IPS DF 19.7 (cell line): ENCODE data around the gene PCDH9.

Experiments used
- DNase-seq: peaks from one replicate; pipeline ENCODE4 v3.0.0-alpha.2; 2013; ENCODE audit warnings: low read depth, low spot score

PCDH9 gene

GRCh38 chr13:66842766-66843165 is 387.4 kb downstream of the PCDH9 start:
- DNase-seq: no peak

DNA sequence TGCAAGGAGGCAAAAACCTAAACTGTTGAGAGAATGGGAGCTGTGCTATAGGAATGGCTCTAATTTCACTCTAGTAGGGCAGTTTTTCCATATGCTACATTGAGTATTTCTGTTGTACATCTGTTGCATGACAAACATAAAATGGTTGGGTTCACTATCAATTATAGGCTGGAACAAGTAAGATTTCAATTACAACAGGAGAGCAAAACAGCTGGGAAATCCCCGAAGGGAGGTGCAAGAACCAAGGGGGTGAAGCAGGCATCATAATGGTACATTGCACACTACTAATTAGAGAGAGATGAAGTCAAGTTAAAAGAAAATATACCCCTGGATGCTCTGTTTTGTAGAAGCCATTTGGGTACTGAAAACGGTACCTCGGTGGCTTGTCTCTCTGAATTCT is 389.5 kb downstream of the PCDH9 start:
- DNase-seq: no peak

DNA sequence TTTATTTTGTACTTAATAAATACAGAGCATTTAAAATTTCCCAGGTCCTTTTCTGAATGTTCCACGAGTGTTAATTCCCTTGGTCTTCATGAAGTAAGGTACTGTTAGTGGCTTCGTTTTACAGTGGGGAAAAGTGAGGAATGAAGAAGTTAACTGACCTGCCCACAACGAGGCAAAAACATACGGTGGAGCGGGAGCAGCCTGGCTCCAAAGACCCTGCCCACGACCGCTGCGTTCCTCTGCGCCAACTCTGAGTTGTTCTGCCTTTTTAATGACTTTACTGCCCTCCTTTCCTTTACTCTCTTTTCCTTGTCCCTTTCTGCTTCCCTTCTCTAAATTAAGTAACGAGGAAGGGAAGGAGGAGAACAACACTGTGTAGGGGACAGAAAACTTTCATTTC is 392.9 kb downstream of the PCDH9 start:
- DNase-seq: no peak

GRCh38 chr13:66835040-66835628 is 395.0 kb downstream of the PCDH9 start:
- DNase-seq: no peak

- no peak for DNase-seq
Measured at GRCh38 chr13:66830940-66831716, 399.0 kb downstream of the PCDH9 start.

GRCh38 chr13:66829803-66830202 is 400.3 kb downstream of the PCDH9 start:
- no peak for DNase-seq

GRCh38 chr13:66826398-66826797 is 403.7 kb downstream of the PCDH9 start:
- no peak for DNase-seq

GRCh38 chr13:66821551-66821950 is 408.6 kb downstream of the PCDH9 start:
- no peak for DNase-seq

- no peak for DNase-seq
Measured at GRCh38 chr13:66811455-66811854, 418.7 kb downstream of the PCDH9 start.

DNA sequence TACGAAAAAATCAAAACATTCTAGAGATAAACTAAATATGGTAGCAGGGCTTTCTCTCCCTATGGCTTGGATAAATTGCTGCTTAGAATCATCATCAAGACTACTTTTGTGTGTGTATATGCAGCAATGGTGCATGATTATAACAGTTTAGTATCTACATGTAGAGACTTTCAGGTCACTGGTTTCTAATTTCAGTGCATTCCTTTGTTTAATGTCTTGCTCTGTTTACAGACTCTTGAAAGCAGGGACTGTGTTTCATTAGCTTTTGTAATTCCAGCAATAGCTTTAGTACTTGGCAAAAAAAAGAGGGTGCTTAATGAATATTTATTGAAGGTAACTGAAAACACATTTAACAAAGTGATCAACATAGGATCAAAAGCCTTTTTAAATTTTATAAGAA is 420.7 kb downstream of the PCDH9 start:
- no peak for DNase-seq

- no peak for DNase-seq
Measured at GRCh38 chr13:66807251-66807650, 422.9 kb downstream of the PCDH9 start.

DNA sequence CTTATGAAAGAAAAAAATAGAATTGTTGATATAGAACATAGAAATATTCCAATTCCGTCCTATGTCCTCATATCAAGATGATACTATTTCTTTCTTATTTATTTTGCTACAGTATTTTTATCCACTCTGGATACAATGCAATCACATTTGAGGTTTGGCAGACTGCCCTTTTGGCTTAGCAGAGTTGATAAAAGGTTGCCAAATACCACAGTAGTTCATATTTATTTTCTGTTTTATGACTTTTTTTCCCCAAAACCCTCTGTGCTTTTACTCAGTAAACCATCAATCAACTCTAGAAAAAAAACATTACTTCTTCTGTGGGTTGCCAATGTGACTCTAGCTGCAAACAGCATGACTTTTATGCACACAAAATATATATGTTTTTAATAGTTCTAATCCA is 424.5 kb downstream of the PCDH9 start:
- no peak for DNase-seq

DNA sequence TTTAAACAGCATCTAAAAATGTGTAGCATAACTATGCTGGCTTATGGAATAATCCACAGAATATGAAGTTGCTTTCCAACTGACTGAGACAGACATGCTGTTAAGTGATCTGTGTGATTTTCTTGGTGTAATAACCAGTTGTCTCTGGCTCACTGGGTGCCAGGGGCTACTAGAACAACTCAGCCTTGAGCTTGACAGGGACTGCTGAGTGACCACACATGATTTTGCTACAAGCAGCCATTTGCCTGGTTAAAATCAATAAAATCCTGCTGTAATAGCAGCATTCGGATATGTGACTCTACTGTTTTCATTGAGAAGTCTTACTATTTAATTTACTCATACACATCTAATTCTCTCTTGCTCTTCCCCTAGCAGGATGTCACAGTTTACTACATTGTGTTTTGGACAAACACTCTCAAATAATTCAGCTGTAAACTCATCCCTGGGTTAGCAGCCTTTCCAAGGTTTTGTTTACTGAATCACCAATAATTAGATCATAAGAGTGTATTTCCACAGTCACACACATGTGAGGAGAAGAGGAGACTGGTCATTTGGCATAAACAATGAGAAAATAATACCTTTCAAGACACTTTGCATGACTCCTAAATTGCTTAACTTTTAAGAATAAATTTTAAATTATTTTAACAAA is 426.2 kb downstream of the PCDH9 start:
- no peak for DNase-seq

DNA sequence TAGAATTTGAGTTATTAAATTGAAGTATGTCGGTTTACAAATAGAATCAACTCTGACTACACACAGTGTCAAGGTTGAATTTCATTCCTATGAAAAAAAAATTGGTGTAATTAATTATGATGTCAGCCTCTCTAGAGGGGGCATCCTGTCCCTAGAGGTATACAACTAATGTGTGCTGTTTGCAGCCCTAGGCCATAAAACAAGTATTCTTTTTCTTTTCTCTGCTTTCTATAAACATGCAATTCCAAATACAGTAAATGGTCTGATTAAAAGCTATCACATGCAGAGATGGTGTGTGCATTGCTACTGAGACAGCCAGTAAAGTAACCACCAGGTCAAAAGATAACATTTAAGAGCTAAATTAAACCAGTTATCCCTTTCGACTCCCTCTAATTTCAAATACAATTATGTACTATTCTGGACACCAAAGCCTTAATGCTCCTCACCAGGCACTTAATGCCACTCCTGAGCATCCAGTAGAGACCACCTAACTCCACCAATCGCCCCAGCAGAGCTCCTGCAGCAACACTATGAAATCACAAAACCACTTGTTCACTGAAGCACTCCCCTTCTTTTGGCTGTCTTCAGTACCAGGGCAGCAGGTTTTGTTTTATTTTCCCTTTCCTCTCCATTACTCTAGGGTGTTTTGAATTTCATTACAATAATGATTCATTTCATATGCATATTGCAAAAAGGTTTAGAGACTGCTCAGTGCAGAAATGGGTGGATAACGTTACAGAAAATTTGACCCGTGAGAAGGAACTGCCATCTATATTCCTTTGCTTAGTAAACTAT is 426.9 kb downstream of the PCDH9 start:
- no peak for DNase-seq

DNA sequence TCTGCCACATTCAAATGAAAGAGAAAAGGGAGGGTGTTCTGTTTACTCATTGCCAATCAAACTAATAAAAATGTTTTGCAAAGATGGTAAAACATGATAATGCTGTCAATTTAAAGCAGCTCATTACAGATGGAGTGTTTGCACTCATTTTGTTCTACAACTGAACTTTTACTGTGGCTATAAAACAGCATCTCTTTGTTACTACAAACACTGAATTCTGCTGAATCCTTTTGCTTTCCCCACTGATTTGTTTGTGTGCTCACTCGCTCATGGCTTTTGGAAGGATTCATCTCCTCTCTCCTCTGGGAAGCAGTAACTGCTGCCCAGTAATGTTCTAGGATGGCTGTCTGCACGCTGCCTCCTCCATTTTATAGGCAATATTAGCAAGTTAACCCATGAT is 434.5 kb downstream of the PCDH9 start:
- no peak for DNase-seq

DNA sequence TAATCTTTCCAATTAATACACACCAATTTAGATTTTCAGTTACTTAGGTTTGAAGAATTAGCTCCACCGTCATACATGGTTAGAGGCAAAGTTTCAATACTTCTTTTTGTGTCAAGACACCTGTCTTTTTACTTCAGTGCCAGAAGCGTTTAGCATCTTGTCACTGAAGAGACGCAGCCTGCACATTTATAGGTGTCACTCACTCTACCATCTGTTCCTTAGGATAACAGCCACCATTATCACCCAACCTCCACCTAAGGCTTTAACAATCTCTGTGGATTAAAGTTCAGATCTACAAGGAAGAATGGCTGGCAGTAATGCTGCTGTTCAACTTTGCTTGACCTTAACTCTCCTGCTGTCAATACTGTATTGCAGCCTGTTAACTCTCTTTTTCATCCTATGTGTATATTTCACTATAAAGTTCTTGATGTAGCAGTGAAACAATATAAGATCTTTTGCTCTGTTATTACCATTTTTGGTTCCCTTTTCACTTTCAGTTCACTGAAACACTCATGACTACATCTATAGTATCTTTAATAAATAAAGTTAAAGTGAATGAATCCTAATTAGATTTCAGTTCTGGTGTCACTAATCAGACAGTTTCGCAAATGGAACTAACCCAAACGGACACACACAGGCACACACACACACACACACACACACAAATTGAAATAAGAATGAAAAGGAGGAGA is 435.6 kb downstream of the PCDH9 start:
- no peak for DNase-seq

GRCh38 chr13:66790861-66791260 is 439.3 kb downstream of the PCDH9 start:
- no peak for DNase-seq

DNA sequence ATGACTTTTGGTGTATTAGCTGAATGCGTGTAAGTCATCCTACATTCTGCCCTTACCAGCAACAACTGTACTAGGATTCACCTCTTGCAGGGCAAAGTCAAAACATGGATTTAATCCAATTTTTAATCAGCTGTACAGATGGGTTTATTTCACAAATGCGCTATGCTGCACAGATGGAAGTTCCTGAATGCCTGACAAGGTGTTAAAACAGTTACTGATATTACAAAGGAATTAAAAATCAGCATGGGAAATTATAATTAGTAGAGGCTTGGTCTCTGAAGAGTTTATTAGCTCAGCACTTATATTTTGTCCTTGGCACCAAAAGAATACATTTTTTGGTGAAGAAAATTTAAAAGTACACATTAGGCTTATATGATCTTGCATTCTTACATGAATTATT is 448.9 kb downstream of the PCDH9 start:
- DNase-seq: no peak

- no peak for DNase-seq
Measured at GRCh38 chr13:66780814-66781213, 449.3 kb downstream of the PCDH9 start.

- DNase-seq: no peak
Measured at GRCh38 chr13:66778461-66778860, 451.7 kb downstream of the PCDH9 start.

- DNase-seq: no peak
Measured at GRCh38 chr13:66775196-66775595, 454.9 kb downstream of the PCDH9 start.

GRCh38 chr13:66774046-66774445 is 456.1 kb downstream of the PCDH9 start:
- no peak for DNase-seq
